Natural killer cell (primary cell): Measurements from ENCODE around the gene COL6A3. TPM values are rescaled to one million over a fixed set of nuclear protein-coding genes. Genes with fewer than 3 reads are reported as not detected.

Source experiments
- ATAC-seq, 3 donors: fragments of 150-1000 bp in 2 of 3; fragments of 200-7000 bp in 1 of 3; cut with Tn5 transposase; 1 replicate in 1 of 3; 2 replicates in 2 of 3; pipeline ENCODE4 v1.10.0; 2021; ENCODE audit warnings: mild to moderate bottlenecking in 2 of 3, moderate library complexity in 2 of 3
- DNase-seq, 2 donors: peaks; one replicate each; pipeline versions ENCODE4 v3.0.0 to v3.0.0-alpha.2; 2013 to 2021; ENCODE audit warnings: mixed read lengths in 1 of 2
- H3K27ac ChIP-seq: one replicate; pipeline ENCODE4 v1.5.1; 2013; ENCODE audit warnings: mild to moderate bottlenecking, low read length
- H3K27me3 ChIP-seq: one replicate; pipeline ENCODE4 v1.6.1; 2013; ENCODE audit warnings: low read length; ENCODE audit not compliant: control insufficient read depth, insufficient read depth
- H3K36me3 ChIP-seq: one replicate; pipeline ENCODE4 v1.6.1; 2013; ENCODE audit warnings: low read length; ENCODE audit not compliant: control insufficient read depth, insufficient read depth
- H3K4me1 ChIP-seq: one replicate; pipeline ENCODE4 v1.6.1; 2013; ENCODE audit warnings: low read length; ENCODE audit not compliant: control insufficient read depth, insufficient read depth
- H3K4me3 ChIP-seq: one replicate; pipeline ENCODE4 v1.5.1; 2013; ENCODE audit warnings: low read length
- H3K9me3 ChIP-seq: one replicate; pipeline ENCODE4 v1.6.1; 2013; ENCODE audit warnings: low read length; ENCODE audit not compliant: control insufficient read depth, insufficient read depth
- H3K27ac Mint-ChIP-seq, 2 donors: one replicate each; pipeline ENCODE4 v1.8.0; 2022; ENCODE audit warnings: mild to moderate bottlenecking in 2 of 2, mixed read lengths in 2 of 2, moderate library complexity in 1 of 2
- H3K27me3 Mint-ChIP-seq, 2 donors: one replicate each; pipeline ENCODE4 v1.8.0; 2022; ENCODE audit warnings: low read depth in 2 of 2, mixed read lengths in 2 of 2
- H3K36me3 Mint-ChIP-seq: one replicate; pipeline ENCODE4 v1.8.0; 2022; ENCODE audit warnings: mixed read lengths
- H3K4me1 Mint-ChIP-seq, 2 donors: one replicate each; pipeline ENCODE4 v1.8.0; 2022; ENCODE audit warnings: mixed read lengths in 2 of 2
- H3K4me3 Mint-ChIP-seq: one replicate; pipeline ENCODE4 v1.8.0; 2022; ENCODE audit warnings: mild to moderate bottlenecking, moderate library complexity, mixed read lengths
- H3K9me3 Mint-ChIP-seq, 2 donors: one replicate each; pipeline ENCODE4 v1.8.0; 2022; ENCODE audit warnings: mixed read lengths in 2 of 2
- WGBS: methylation state at CpG from one replicate; pipeline ENCODE4 v1.1.7; 2013; ENCODE audit warnings: missing lambda C conversion rate; ENCODE audit not compliant: insufficient coverage; 5-methylcytosine and 5-hydroxymethylcytosine counted together
- intact Hi-C: fragments of 100-400 bp; cut with micrococcal nuclease; formaldehyde crosslinking; loops from one replicate; pipeline ENCODE4 v1.14.2; 2022
- total RNA-seq, 4 donors: library from RNA; stranded (reverse); fragments of 120-200 nt in 1 of 4; gene quantifications; one replicate each; pipeline versions ENCODE4 v1.2.3 to v1.2.4, GENCODE V29; 2013 to 2022
- TF ChIP-seq, protein P1 (sequence below): fragments of 200-600 bp; IDR thresholded peaks from one replicate; pipeline ENCODE4 v1.8.0; 2022; ENCODE audit warnings: antibody characterized with exemption

The COL6A3 gene
- total RNA-seq, 3 donors from 2014 or later (not counting 1 experiment from before 2014, with no cell fraction given): 0.10 to 0.31 (median 0.29) TPM

GRCh38 chr2:237312021-237312755 lies 101.8 kb downstream of the COL6A3 start:
- 88% methylated on average over 11 of the region's 12 CpGs for whole genome bisulfite sequencing
- ATAC-seq (no peak), DNase-seq (no peak)
- Histone ChIP-seq H3K27ac (no peak overlapping the region), H3K27me3 (no peaks in the 10 kb centered on the region), H3K4me1 (no peaks in the 10 kb centered on the region), H3K36me3 (no peaks in the 10 kb centered on the region), H3K9me3 (no peaks in the 10 kb centered on the region), H3K4me3 (no peak overlapping the region)
- Mint-ChIP-seq H3K4me1 (no peaks in the 10 kb centered on the region), H3K27me3 (peaks cover 18 to 22% of the 10 kb centered on the region in 2 donors), H3K9me3 (no peaks in the 10 kb centered on the region), H3K27ac (no peak overlapping the region), H3K36me3 (no peaks in the 10 kb centered on the region), H3K4me3 (no peak overlapping the region)
- TF ChIP-seq, protein P1, sequence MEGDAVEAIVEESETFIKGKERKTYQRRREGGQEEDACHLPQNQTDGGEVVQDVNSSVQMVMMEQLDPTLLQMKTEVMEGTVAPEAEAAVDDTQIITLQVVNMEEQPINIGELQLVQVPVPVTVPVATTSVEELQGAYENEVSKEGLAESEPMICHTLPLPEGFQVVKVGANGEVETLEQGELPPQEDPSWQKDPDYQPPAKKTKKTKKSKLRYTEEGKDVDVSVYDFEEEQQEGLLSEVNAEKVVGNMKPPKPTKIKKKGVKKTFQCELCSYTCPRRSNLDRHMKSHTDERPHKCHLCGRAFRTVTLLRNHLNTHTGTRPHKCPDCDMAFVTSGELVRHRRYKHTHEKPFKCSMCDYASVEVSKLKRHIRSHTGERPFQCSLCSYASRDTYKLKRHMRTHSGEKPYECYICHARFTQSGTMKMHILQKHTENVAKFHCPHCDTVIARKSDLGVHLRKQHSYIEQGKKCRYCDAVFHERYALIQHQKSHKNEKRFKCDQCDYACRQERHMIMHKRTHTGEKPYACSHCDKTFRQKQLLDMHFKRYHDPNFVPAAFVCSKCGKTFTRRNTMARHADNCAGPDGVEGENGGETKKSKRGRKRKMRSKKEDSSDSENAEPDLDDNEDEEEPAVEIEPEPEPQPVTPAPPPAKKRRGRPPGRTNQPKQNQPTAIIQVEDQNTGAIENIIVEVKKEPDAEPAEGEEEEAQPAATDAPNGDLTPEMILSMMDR: no peak
- intact Hi-C loops: no loop called here

DNA sequence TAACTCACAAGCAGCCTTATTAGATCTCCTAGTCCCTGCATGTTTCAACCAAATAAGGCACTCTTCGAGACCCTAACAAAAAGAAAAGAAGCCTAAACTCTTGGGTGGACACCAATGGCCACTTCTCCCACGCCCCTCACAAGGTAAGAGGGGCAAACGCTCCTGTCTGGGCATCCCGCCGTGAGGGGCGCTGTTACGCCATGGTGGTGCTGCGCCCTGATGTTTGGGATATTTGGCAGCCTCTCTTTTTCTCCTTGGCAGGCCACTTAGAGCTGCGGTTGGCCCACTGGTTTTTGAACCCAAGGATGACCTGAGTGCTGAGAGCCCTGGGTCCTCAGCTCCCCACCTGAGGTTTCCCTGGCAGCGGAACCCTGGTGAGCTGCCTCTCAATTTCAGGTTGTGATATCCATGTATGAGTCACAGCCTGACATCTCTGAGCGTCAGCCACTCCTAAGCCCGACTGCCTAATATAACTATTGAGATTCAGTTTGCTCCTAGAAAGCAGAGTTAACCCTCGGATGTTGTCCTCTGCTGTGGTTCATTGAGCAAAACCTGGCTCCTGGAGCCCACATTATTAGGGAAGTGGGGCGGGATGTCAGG lies 103.3 kb downstream of the COL6A3 start:
- Mint-ChIP-seq H3K4me1 (no peaks in the 10 kb centered on the region), H3K4me3 (no peak overlapping the region), H3K27me3 (peaks cover 23% of the 10 kb centered on the region in 2 donors), H3K36me3 (no peaks in the 10 kb centered on the region), H3K9me3 (no peaks in the 10 kb centered on the region), H3K27ac (no peak overlapping the region)
- no peak for DNase-seq
- Histone ChIP-seq H3K27ac (no peak overlapping the region), H3K4me3 (no peak overlapping the region), H3K9me3 (no peaks in the 10 kb centered on the region), H3K27me3 (no peaks in the 10 kb centered on the region), H3K36me3 (no peaks in the 10 kb centered on the region), H3K4me1 (no peaks in the 10 kb centered on the region)
- WGBS: 84% methylated on average over 14 of the region's 14 CpGs
- TF ChIP-seq, protein P1: no peak
- intact Hi-C loops: no loop called here
- no peak for ATAC-seq

- Histone ChIP-seq H3K27me3 (no peaks in the 10 kb centered on the region), H3K9me3 (no peaks in the 10 kb centered on the region), H3K36me3 (no peaks in the 10 kb centered on the region), H3K4me1 (no peaks in the 10 kb centered on the region), H3K4me3 (no peak overlapping the region), H3K27ac (no peak overlapping the region)
- 83% methylated on average over 3 of the region's 4 CpGs for WGBS
- no peaks in the 10 kb centered on the region for H3K9me3 Mint-ChIP-seq
- H3K27ac Mint-ChIP-seq: no peak overlapping the region
- TF ChIP-seq, protein P1: no peak
- no peak overlapping the region for H3K4me3 Mint-ChIP-seq
- intact Hi-C loops: no loop called here
- no peaks in the 10 kb centered on the region for H3K4me1 Mint-ChIP-seq
- DNase-seq (no peak), ATAC-seq (no peak)
- peaks cover 23% of the 10 kb centered on the region in 2 donors for H3K27me3 Mint-ChIP-seq
- no peaks in the 10 kb centered on the region for H3K36me3 Mint-ChIP-seq
Measured at GRCh38 chr2:237309416-237309815, 104.5 kb downstream of the COL6A3 start.
